Measurements from ENCODE around the gene DAP3.
"Not testable (repeated sequence)": the region's sequence is repeated elsewhere in the genome, so short reads cannot be mapped to it uniquely, and the experiment has no call there.

- TF ChIP-seq TCF4 (CRISPR knock-in tag; IDR thresholded peaks at IDR 0.05; ENCODE audit: borderline replicate concordance); ZNF565 (CRISPR knock-in tag; conservative IDR thresholded peaks at IDR 0.05; ENCODE audit: low read depth); ZFP30 (CRISPR knock-in tag; IDR thresholded peaks at IDR 0.05); CSDC2 (CRISPR knock-in tag; IDR thresholded peaks at IDR 0.05): not testable (repeated sequence)
Observed at GRCh38 chr1:155642559-155643180, 46.2 kb upstream of the DAP3 start.

All from SK-N-SH treated with all-trans-retinoic acid at 6 μM for 48 hours (cell line).